CD4-positive, alpha-beta T cell (primary cell): ENCODE data around the gene IL31RA. TPM values are rescaled to one million over a fixed set of nuclear protein-coding genes. Genes with fewer than 3 reads are reported as not detected.

Experiments
- ATAC-seq: fragments of 200-7000 bp; cut with Tn5 transposase; one replicate; pipeline ENCODE4 v1.10.0; 2022; ENCODE audit warnings: mild to moderate bottlenecking; ENCODE audit not compliant: poor library complexity
- CTCF ChIA-PET: fragments of 350-600 bp; sonication (Branson Sonifier 250); formaldehyde crosslinking; loops from one replicate; lab custom pipeline; 2021; ENCODE audit warnings: antibody characterized with exemption, inconsistent platforms; lab: Charles Lee
- POLR2A ChIA-PET: fragments of 350-600 bp; sonication (Branson Sonifier 250); formaldehyde crosslinking; loops from one replicate; lab custom pipeline; 2021; ENCODE audit warnings: antibody characterized with exemption, inconsistent platforms; lab: Charles Lee
- DNase-seq, 14 experiments: peaks; one replicate each; pipeline ENCODE4 v3.0.0-alpha.2; 2013 to 2020; ENCODE audit warnings: mixed read lengths in 2 of 14
- H3K27ac ChIP-seq, 2 donors: one replicate each; pipeline versions ENCODE4 v1.5.1 to v1.7.0; 2013; ENCODE audit warnings: low read length in 2 of 2, low read depth in 1 of 2, mild to moderate bottlenecking in 1 of 2
- H3K27me3 ChIP-seq, 2 experiments: 1 replicate in 1 of 2; 2 replicates in 1 of 2; pipeline versions ENCODE4 v1.6.1 to v1.7.0; 2013; ENCODE audit warnings: low read length in 2 of 2, control low read depth in 1 of 2, mild to moderate bottlenecking in 1 of 2, moderate library complexity in 1 of 2; ENCODE audit not compliant: insufficient read depth in 2 of 2, control insufficient read depth in 1 of 2
- H3K36me3 ChIP-seq: one replicate; pipeline ENCODE4 v1.6.1; 2013; ENCODE audit warnings: low read length, control low read depth; ENCODE audit not compliant: insufficient read depth
- H3K4me1 ChIP-seq: one replicate; pipeline ENCODE4 v1.6.1; 2013; ENCODE audit warnings: low read length, control low read depth; ENCODE audit not compliant: insufficient read depth
- H3K4me3 ChIP-seq: one replicate; pipeline ENCODE4 v1.5.1; 2013; ENCODE audit warnings: mild to moderate bottlenecking, low read length, moderate library complexity
- H3K9me3 ChIP-seq, 2 experiments: 1 replicate in 1 of 2; 2 replicates in 1 of 2; pipeline versions ENCODE4 v1.6.1 to v1.7.0; 2013; ENCODE audit warnings: low read length in 2 of 2, mild to moderate bottlenecking in 2 of 2, control low read depth in 1 of 2, moderate library complexity in 1 of 2; ENCODE audit not compliant: control insufficient read depth in 1 of 2, insufficient read depth in 1 of 2
- H3K27ac Mint-ChIP-seq: one replicate; pipeline ENCODE4 v1.8.0; 2020; ENCODE audit warnings: mixed read lengths
- H3K27me3 Mint-ChIP-seq: one replicate; pipeline ENCODE4 v1.8.0; 2021; ENCODE audit warnings: mixed read lengths
- H3K36me3 Mint-ChIP-seq: one replicate; pipeline ENCODE4 v1.8.0; 2021; ENCODE audit warnings: low read depth, mixed read lengths
- H3K4me1 Mint-ChIP-seq: one replicate; pipeline ENCODE4 v1.8.0; 2021; ENCODE audit warnings: low read depth, mixed read lengths
- H3K4me3 Mint-ChIP-seq: one replicate; pipeline ENCODE4 v1.8.0; 2020; ENCODE audit warnings: mild to moderate bottlenecking, mixed read lengths
- H3K9me3 Mint-ChIP-seq: one replicate; pipeline ENCODE4 v1.8.0; 2020; ENCODE audit warnings: mixed read lengths
- CTCF ChIP-seq: fragments of 200-600 bp; IDR thresholded peaks from one replicate; pipeline ENCODE4 v1.8.0; 2022; ENCODE audit warnings: antibody characterized with exemption, mild to moderate bottlenecking
- intact Hi-C, 2 experiments: fragments of 100-400 bp; cut with DNase I in 1 of 2; cut with micrococcal nuclease in 1 of 2; formaldehyde crosslinking; loops; one replicate each; pipeline versions ENCODE4 v1.15.1 to v1.9.0; 2023 to 2025; cut with DNase I, micrococcal nuclease
- total RNA-seq, 174 experiments: library from RNA in 2 of 174; stranded (reverse) in 2 of 174; gene quantifications; one replicate each; pipeline ENCODE4 v1.2.3 and lab custom pipeline; 2021 to 2026

The IL31RA gene
- total RNA-seq, 2 experiments from 2014 or later, result not detected

DNA sequence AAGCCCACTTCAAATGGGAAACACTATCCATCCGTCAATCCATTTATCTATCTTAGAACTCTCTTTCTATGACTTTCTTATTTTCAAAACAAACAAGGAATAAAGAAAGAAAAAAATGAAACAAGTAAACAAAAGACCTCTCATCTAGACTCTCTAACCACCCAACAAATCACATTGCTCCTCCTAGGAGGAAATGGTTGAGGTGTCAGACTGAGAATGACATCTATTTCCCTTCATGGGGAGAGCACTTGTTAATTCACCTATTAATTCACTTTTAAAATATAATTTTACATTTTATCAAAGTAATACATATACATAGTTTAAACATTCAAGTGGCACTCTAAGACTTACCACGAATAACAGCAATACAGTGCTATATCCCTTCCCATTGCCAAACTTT lies 2.4 kb upstream of the IL31RA start:
- ChIA-PET POLR2A (no interaction called here), CTCF (no interaction called here)
- H3K4me3 Mint-ChIP-seq, result no peak overlapping the region
- Histone ChIP-seq H3K4me1 (no peaks in the 10 kb centered on the region), H3K36me3 (no peaks in the 10 kb centered on the region), H3K9me3 (no peaks in the 10 kb centered on the region), H3K4me3 (no peak overlapping the region), H3K27ac (no peak overlapping the region), H3K27me3 (no peaks in the 10 kb centered on the region)
- intact Hi-C loops, result no loop called here
- DNase-seq (no peak), ATAC-seq (no peak)
- H3K27me3 Mint-ChIP-seq, result peaks cover 9% of the 10 kb centered on the region
- H3K27ac Mint-ChIP-seq, result no peak overlapping the region
- H3K4me1 Mint-ChIP-seq, result no peaks in the 10 kb centered on the region
- no peak for TF ChIP-seq CTCF
- H3K9me3 Mint-ChIP-seq, result no peaks in the 10 kb centered on the region
- H3K36me3 Mint-ChIP-seq, result no peaks in the 10 kb centered on the region

DNA sequence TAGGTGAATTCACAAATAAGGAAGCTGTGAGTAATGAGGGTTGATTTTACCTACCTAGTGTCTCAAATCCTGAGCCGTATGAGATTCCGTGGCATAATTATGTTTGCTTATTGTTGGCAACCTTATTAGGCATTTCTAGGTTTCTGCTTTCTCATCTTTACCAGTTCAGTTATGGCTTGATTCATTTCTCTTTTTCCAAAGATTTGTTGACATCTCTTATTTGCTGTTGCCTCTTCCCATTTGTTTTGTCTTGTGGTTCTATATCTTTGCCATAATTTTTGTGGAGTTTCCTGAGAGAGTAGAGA lies 470 bp downstream of the IL31RA start:
- ChIA-PET CTCF (no interaction called here), POLR2A (no interaction called here)
- no peak for DNase-seq
- no peak overlapping the region for H3K27ac Mint-ChIP-seq
- no peak overlapping the region for H3K27ac ChIP-seq
- H3K4me3 Mint-ChIP-seq, result no peak overlapping the region
- peaks cover 19% of the 10 kb centered on the region for H3K4me1 Mint-ChIP-seq
- H3K4me1 ChIP-seq, result peaks cover 15% of the 10 kb centered on the region
- no peaks in the 10 kb centered on the region for H3K36me3 Mint-ChIP-seq
- TF ChIP-seq CTCF, result no peak
- H3K4me3 ChIP-seq, result no peak overlapping the region
- H3K36me3 ChIP-seq, result no peaks in the 10 kb centered on the region
- no peaks in the 10 kb centered on the region for H3K9me3 ChIP-seq
- H3K27me3 Mint-ChIP-seq, result peaks cover 9% of the 10 kb centered on the region
- H3K9me3 Mint-ChIP-seq, result no peaks in the 10 kb centered on the region
- no peaks in the 10 kb centered on the region for H3K27me3 ChIP-seq
- ATAC-seq, result no peak
- intact Hi-C loops, result no loop called here

- H3K4me1 ChIP-seq, result peaks cover 23% of the 10 kb centered on the region
- H3K36me3 ChIP-seq, result no peaks in the 10 kb centered on the region
- H3K27ac ChIP-seq, result no peak overlapping the region
- Mint-ChIP-seq H3K4me3 (no peak overlapping the region), H3K27ac (no peak overlapping the region), H3K9me3 (no peaks in the 10 kb centered on the region), H3K27me3 (peaks cover 9% of the 10 kb centered on the region), H3K4me1 (peaks cover 28% of the 10 kb centered on the region), H3K36me3 (no peaks in the 10 kb centered on the region)
- H3K4me3 ChIP-seq, result no peak overlapping the region
- ChIA-PET POLR2A (interaction anchor here (0.7 kb wide), 1 partner anchor 250 kb away, joined by 3 read pairs; no protein-coding TSS in a partner anchor), CTCF (interaction anchor here (0.9 kb wide), 1 partner anchor 88 kb away, joined by 3 read pairs; no protein-coding TSS in a partner anchor)
- no peaks in the 10 kb centered on the region for H3K27me3 ChIP-seq
- DNase-seq (no peak), ATAC-seq (no peak)
- no peaks in the 10 kb centered on the region for H3K9me3 ChIP-seq
- intact Hi-C loops, result no loop called here
- TF ChIP-seq CTCF, result no peak
Measured at GRCh38 chr5:55852503-55852902, 1.3 kb downstream of the IL31RA start.
